HG03135 (cell line): ENCODE data around the gene TAS2R41.
"Not testable (repeated sequence)": the region's sequence is repeated elsewhere in the genome, so short reads cannot be mapped to it uniquely, and the experiment has no call there.

Source experiments
- ATAC-seq: cut with Tn5 transposase; IDR thresholded peaks from one replicate; pipeline ENCODE4 v1.9.1; 2021; ENCODE audit warnings: mild to moderate bottlenecking, moderate library complexity; ENCODE audit not compliant: unreplicated experiment

Gene TAS2R41

GRCh38 chr7:143455942-143456341 is 21.7 kb upstream of the TAS2R41 start:
- no peak for ATAC-seq

DNA sequence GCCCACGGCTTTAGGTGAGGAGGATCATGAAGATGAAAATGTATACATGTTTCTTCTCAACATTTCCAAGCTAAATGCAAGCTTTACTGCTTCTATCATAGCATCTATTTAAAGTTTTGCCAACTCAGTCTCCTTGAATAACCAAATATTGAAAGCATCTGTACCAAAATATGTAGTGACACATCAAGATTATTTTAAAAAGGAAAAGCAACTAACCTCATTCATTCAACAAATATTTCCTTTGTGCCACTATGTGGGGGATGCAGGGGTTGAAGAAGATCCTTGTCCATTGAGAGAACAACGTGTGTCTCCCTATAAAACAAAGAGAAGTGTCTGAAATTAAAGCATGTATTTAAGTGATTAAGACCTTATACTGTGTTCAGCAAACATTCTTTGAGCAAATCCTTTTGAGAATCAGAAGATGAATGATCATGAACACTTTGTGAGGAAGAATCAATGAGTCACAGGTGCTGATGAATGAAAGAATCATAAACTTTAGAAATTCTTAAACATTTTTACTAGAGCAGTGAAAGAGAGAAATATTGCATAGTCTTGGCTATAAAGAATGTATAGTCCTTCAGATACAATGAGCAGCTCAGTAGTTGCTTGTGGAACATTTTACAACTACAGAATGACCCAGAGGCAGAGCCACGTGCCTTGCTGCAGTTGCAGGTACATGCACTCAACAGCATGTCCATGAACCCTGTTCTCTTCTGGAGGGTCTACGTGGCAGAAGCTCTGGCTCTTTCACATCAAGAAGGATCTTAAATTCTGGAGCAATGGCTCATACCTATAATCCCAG is 20.5 kb upstream of the TAS2R41 start:
- no peak for ATAC-seq

DNA sequence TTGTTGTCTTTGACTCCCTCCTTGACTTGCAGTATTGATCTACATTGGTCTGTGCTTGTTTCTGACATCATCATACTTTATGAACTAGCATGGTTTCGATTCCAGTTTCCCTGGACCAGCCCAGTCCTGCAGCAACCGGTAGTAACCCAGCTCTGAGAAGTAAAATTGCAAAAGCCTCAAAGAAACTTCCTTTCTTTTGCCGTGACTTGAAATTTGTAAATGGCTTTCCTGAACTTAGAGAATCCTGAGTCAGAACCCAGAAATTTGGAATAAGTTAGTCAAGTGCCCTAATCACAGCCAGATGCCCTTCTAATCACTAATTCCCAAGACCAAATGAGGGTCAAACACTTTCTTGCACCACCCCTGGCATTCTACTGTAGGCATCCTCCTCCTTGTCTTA is 19.4 kb upstream of the TAS2R41 start:
- no peak for ATAC-seq

DNA sequence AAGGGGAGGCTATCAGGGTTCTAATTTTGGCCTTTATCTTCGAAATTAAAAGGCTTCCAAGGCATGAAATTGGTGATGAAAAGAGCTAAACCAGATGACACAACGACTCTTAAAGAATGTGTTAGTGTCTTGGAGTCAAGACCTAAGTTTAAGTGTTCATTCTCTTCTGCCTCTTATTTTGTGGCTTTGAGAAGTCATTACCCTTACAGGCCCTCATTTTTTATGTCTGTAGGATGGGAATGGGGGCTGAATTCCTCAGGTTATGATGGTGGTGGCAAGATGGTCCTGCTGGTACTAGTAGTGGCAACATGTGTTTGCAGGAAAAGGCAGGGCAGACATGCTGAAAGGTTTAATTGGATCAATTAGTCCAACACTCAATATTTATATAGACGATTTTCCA is 19.0 kb upstream of the TAS2R41 start:
- no peak for ATAC-seq

- ATAC-seq: no peak
These were observed 18.3 kb upstream of the TAS2R41 start for GRCh38 chr7:143459359-143459758.

DNA sequence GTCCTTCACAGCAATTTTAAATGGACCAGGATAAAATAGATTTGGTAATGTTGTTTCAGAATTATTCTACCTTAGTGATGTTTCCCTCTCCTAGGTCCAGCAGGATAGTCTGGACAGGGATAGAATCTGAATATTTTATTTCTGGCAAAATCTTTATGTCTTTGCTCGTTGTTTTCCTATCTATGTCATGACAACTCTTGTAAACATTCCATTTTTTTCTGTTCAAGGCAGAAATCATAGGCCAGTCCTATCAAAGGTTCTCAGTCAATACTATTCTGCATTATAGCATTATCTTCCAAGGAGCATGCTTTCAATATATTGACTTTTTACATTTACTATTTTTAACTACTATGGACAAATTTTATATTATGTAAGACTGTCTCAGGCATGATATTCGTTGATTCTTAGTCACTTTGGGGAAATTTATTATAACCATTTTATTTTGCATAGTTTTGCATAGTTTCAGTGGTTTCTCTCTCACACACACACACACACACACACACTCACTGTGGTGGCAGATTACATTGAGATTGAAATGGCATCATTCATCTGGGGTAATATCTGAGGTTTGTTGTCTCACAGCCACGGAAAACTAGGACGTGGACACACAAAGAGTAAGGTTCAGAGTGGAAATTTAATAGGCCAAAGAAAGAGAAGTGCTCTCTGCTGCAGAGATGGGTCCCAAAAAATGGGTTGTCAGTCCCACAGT is 17.2 kb upstream of the TAS2R41 start:
- no peak for ATAC-seq

GRCh38 chr7:143462045-143462444 is 15.6 kb upstream of the TAS2R41 start:
- ATAC-seq: no peak

DNA sequence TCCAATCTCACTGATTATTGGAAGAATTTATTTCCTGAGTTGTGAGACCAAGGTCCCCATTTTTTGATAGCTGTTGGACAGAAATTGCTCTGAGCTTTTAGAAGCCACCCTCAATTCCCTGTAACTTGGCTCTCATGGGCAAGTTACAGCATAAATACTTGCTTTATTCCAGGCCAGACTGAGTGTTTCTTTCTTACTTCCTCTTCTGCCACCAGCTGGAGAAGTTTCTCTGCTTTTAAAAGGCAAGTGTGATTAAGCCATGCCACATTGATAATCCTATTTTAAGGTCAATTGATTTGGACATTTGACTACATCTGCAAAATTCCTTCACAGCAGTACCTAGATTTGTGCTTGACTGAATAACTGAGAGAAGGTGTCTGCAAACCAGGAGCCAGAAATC is 14.1 kb upstream of the TAS2R41 start:
- no peak for ATAC-seq

DNA sequence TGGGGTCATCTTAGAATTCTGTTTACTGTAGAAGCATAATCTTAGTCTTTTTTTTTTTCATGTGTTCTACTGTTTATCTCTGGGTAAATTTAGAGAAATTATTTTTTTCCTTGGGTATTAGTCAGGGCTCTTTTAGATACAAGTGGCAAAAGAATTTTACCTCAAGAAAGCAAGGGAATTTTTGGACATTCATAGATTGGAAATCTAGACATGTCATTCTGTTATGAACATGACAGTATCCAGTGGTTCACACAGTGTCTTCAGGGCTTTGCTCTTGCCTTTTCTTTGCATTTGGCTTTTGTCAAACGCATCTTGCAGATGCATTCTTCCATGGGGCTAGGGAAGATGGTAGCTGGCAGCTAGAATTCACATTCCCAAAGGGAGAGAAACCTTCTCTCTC is 13.7 kb upstream of the TAS2R41 start:
- ATAC-seq: no peak

- ATAC-seq: no peak
These were observed 9.9 kb upstream of the TAS2R41 start for GRCh38 chr7:143467724-143468123.

DNA sequence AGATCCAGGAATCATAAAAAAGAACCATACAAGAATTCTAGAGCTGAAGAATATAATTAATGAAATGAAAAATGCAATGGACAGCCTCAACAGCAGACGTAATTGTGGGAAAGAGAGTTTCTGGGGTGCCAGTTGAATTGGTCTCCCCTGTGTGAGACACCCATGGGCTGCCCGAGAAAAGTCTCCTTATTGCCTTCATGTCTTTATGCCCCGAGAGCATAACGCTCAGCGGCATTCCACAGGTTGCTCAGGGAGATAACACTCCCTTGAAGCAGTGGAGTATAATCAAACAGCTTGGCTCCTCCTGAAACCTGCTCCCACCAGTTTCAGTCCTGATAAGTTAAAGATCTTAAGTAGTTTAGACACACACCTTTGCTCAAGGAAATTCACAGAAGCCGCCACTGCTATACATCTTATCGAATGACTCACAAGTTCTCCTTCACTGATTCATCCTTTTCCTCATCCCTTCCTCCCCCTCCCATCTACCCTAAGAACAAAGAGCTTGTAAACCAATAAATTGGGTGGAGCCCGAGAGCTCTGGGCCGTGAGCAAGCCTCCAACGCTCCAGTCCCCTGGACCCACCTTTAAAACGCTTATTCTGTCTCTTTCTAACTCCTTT is 5.5 kb upstream of the TAS2R41 start:
- not testable (repeated sequence) for ATAC-seq

DNA sequence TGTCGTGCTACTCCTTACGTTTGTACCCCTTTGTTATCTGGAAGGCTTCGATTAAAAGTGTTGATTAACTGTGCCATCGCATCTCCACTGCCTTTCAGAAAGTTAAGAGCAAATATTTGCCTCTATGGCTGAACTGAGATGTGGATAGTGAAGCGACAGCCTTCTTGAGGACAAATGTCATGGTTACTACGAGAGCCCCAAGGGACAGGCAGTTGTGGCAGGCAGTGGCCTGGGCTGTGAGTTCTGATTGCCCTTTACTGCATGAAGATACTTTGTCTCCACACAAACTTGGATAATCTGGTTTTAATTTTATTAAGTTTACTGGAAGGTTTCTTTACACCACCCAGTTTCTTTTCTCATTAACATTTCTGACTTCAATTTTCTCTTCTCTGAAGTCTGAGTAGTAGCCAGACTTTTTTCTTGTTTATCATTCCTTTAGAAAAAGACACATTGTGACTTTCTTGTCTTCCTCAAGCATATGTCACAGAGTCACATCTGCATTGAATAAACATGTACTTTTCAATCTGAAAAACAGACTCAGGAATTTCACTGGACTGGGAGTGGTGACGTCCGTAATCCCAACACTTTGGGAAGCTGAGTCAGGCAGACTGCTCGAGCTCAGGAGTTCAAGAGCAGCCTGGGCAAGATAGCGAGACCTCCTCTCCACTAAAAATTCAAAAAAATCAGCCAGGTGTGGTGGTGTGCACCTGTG is 1.5 kb downstream of the TAS2R41 start:
- no peak for ATAC-seq

DNA sequence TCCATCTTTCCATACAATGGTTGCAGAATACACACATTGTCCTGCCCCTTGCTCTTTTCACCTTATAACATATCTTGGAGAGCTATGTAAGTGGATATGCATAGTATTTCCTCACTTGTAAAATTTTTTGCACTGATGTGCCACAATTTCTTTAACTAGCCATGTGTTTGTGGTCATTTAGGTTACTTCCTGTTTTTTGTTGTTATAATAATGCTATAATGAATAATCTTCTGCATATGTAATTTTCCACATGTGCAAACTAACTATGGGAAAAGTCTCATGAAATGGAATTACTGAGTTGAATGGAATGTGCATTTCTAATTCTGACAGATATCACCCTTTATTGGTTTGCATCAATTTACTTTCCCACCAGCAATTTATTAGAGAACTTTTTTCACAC is 2.8 kb downstream of the TAS2R41 start:
- ATAC-seq: no peak

DNA sequence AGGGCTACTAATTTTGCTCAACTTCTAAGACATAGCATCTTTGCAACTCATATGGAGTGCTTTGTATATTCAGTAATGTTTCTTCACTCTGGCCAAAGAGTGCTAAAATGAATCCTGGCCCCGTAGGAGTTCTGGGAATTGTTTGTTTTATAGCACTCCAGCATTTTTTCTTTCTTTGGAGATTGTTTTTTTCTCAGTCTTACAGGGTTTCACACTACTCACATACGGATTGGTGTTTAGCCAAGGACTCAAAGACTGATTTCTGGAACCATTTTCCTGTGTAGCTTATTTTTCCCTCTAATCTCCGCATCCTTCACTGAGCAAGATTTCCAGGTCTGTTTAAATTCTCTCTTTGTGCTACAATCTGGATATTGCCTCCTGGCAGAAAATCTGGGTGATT is 6.4 kb downstream of the TAS2R41 start:
- no peak for ATAC-seq

DNA sequence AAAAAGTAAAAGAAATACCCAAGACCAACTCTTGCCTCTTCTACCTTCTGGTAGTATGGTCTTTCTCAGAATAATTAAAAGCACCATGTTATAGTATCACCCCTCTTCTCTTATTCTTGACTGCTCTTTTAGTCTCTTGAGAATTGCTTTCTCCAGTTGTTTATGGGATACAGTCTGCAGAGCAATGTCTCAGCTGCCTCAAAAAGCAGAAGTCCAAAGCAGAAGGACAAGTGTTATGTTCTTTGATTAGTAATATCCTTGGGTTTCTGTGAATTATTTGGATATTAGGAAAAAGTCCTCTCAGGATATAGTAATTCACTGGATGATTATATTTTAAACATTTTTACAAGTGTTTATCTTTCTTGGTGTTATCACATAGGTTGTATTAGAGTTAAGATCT is 7.4 kb downstream of the TAS2R41 start:
- ATAC-seq: no peak

GRCh38 chr7:143485500-143485899 is 7.8 kb downstream of the TAS2R41 start:
- no peak for ATAC-seq

DNA sequence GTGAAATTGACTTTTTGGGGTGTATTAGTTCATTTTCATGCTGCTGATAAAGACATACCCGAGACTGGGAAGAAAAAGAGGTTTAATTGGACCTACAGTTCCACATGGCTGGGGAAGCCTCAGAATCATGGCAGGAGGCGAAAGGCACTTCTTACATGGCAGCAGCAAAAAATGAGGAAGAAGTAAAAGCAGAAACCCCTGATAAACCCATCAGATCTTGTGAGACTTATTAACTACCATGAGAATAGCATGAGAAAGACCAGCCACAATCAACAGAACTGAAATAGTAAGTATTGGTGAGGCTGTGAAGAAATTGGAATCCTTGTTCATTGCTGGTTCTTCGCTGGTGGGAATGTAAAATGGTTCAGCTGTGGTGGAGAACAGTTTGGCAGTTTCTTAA is 8.6 kb downstream of the TAS2R41 start:
- not testable (repeated sequence) for ATAC-seq

GRCh38 chr7:143487061-143487460 is 9.4 kb downstream of the TAS2R41 start:
- ATAC-seq: no peak

DNA sequence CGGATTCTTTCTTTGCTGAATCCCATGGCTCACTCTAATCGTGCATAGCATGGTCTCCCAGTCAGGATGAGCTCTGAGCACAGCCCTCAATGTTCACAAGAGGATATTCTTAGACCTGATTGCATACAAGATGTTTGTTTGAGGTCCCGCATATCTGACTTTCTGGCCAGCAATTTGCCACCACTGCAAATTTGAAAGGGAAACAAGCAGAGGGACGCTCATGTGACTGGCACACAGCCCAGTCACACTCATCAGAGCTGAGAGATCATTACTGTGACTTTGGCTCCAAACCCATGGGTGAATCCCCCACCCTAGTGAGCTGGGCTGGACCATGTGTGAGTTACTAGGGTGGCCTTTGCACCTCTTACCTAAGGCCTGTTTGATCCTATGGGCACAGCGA is 9.9 kb downstream of the TAS2R41 start:
- peak; percentile 56 for ATAC-seq

- ATAC-seq: no peak
These were observed 13.1 kb downstream of the TAS2R41 start for GRCh38 chr7:143490717-143491306.

- ATAC-seq: no peak
These were observed 14.4 kb downstream of the TAS2R41 start for GRCh38 chr7:143492043-143492471.
